ENCODE results near the gene CLP1.
"Not testable (repeated sequence)": the region's sequence is repeated elsewhere in the genome, so short reads cannot be mapped to it uniquely, and the experiment has no call there.

The CLP1 gene

DNA sequence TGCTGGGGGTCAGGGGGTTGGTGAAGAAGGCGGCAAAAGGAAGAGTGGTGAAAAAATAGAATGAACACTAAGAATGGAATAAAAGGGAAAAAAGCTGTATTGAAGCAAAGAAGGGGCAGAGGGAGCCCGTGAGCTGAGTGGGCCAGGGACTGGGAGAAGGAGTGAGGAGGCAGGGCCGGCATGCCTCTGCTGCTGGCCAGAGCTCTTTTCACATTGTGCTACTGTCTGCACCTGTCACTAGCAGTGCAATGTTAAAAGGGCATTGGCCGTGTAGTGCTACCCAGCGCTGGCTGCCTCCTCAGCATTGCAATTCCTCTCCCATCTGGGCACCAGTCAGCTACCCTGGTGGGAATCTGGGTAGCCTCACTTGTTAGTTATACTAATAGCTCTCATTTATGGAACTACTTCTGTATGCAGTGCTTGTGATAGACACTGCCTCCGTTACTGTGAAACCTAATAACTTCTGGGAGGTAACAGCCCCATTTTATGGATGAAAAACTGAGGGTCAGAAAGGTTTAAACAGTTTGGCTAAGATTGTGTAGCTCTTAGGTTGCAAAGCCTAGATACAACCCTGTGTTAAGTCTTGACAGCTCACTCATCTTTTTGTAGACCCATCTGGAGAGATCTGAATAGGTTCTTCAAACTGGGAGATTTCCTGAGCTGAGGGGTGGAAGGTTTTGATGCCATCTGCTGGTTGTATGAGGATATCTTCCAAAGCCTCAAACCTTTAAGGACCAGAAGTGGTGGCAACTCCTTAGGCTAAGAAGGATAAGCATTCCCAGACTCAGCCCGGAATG is 16.4 kb upstream of the CLP1 start:
- peak; percentile 49 for FAIRE-seq

DNA sequence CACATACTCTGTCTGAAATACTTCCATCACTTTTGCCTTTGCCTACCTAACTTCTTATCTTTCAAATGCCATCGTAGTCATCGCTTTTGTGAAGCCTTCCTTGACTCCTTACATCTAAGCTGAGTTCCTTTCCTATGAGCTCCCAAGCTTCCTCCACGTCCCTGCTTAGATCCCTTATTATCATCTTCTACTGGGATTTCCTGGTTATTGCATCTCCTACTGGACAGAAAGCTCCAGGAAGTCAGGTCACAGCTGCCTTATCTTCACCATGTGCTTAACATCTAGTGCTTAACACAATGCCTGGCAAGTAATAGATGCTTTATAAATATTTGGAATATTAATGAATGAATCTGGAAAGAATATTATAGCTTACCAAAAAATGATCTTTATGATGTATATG is 13.8 kb upstream of the CLP1 start:
- FAIRE-seq = no peak

DNA sequence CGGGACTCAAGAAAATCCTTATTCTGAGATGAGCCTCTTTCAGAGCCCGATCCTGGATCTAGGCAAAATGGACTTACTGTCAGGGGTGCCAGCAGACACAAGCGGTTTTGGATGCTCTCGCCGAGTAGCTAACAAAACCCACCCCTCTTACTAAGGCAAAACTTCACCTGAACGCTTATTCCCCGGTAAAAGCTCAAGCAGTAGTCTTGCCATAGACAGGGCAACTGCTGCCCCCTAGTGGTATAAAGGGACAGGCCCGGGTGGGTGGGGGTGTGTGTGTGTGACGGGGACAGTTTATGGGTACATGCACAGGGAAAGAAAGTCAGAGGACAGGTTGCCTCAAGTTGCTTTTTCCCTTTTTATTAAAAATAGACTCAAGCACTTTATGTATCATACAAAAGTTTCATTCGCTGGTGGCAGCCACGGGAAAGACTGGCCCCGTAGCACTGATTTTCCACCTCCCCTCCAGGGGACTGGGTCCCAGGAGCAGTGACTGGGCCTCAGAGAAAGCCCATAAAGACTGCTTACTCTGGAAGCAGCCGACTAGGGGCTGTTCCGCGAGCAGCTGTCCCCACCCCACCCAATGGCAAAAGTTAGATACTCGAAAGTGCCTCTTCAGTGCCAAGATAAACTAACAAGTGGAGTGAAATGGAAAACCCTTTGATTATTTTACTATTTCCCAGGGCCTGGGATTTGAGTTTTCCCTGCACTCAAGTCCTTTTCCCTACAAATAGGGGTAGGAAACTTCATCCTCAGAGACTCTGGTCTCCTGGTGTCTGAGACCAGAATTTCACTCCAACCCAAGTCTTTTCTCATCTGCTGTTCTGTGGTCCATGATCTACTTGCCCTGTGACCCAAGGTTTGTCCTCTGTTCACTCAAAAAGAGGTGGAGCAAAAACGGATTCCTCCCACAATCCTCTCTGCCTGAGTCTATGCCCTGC is 12.5 kb upstream of the CLP1 start:
- no peak for FAIRE-seq

DNA sequence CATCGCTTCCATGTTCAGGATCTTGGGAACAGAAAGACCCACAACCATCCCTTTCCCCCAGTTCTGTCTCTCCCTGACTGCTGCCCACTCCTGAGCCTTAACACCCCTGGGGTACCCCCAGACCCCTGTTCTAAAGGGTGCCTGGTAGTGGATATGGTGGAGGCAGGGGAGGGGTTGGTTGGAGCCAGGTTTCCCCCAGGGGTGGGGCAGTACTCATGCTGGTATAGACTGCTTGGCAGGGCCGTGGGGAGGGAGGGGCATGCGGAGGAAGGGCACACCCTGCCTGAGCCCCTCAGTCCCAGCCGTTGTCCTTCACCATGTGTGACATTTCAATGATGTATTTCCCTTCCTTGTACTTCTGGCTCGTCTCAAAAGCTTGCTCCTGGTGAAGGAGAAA is 11.9 kb upstream of the CLP1 start:
- FAIRE-seq = no peak

- no peak for FAIRE-seq
Observed at GRCh38 chr11:57646194-57646798, 11.3 kb upstream of the CLP1 start.

DNA sequence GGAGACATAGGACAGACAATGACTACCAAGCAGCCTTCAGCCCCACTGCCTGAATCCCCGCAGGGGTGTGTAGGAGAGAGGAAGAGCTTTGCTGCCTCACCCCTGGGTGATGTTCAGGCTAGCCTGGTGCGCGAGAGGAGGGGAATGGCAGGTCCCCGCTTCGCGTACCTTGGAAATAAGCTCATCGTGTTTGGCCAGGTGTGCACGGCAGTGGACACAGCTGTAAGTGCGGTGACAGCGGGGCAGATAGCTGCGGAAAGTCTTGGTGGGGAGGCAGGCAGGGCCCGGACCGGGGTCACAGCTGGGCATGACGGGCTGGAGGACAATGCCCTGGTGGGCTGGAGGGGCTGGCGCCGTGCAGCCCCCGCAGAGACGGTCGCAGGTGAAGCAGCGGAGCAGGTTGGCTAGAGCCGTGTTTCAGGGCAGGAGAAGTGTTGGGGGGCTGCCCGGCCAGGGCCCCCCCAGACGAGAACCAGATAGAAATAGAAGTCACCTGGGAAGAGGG is 10.7 kb upstream of the CLP1 start:
- no peak for FAIRE-seq

- FAIRE-seq = no peak
Observed at GRCh38 chr11:57647372-57647771, 10.2 kb upstream of the CLP1 start.

DNA sequence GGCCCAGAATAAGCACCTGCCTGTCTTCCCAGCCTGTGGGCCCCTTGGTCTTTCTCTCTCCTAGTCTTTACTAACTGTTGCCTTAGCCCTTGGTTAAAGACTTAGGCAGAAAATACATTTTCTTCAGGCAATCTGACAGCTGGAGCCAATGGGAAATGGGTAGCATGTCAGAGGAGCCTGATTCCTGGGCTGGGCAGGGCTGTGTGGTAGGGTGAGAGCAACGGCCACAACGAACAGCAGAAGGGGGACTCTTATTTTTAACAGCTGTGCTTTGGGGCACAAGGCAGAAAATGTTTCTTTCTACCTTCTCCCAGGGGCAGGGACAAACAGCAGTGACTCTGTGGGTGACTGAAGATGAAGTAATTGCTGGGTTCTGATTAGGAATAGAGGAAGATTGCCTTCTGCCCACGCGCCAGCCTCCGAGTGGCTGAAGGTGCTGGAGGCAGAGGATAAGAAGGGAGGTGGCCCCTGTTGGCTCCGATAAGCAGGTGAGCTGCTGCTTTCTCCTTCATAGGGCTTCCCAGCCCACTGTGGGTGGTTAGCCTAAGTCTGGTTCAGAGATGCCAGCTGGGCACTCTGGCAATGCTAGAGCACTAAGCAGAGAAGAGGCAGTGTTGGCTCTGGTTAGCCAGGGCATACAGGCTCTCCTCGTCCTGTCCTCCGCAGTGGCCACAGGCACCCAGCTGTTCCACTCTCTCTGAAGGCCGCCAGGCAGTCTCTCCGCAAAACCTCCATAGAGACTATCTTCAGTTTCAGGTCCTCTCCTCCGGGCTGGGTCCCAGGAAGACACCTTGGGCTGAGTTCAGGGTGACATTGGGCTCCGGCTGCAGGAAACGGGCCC is 9.4 kb upstream of the CLP1 start:
- no peak for FAIRE-seq

GRCh38 chr11:57648801-57649735 is 8.5 kb upstream of the CLP1 start:
- FAIRE-seq = no peak

DNA sequence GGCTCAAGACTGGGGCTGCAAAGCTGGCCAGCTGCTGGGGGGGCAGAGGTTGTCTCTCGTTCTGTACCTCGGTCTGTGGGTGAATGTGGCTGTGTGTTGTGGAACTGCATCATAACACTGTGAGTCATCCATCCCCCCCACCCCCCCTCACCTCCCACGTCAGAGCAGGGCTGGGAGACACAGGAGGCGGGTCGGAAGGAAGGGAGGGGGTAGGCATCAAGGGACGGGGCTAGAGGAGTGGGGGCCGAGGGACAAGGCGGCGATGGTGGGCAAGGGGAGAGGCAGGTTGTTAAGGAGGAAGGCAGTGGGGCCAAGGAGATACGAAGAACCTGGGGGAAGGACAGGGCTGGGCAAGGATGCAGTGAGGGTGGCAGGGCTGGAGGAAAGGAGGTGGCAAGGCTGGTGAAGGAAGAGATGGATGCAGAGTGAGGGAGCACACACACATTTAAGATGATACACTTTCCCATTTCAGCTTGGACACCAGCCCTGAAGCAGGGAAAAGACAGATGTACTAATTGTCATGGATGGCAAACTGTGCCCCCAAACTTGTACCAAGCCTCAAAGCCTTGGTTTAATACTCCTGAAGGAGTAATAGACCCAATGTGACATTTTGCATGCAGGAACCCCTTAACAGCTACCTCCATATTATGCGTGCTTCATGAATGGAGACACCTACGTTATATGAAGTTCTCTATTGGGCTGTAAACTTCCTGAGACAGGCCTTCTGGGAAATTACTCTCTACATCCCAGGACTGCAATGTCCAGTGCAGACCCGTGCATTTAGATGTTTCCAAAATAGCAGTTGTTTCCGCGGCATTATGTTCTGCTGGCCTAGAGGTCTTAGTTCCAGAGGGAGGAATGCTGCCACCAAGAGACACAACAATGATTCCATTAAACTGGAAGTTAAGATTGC is 7.5 kb upstream of the CLP1 start, which contains the start of gene YPEL4:
YPEL4 (minus strand) TSS at position 87 of the 913 bp plus-strand sequence. CDS start 2,805 bp downstream, outside the sequence.
- no peak for FAIRE-seq

DNA sequence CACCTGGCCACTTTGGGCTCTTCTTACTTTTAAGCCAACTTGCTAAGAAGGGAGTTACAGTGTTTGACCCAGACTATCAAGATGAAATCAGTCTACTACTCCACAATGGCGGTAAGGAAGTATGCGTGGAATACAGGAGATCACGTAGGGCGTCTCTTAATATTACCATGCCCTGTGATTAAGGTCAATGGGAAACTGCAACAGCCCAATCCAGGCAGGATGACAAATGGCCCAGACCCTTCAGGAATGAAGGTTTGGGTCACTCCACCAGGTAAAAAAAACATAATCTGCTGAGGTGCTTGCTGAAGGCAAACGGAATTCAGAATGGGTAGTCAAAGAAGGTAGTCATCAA is 6.8 kb upstream of the CLP1 start:
- no peak for FAIRE-seq

GRCh38 chr11:57651408-57651807 is 6.2 kb upstream of the CLP1 start:
- FAIRE-seq = no peak

DNA sequence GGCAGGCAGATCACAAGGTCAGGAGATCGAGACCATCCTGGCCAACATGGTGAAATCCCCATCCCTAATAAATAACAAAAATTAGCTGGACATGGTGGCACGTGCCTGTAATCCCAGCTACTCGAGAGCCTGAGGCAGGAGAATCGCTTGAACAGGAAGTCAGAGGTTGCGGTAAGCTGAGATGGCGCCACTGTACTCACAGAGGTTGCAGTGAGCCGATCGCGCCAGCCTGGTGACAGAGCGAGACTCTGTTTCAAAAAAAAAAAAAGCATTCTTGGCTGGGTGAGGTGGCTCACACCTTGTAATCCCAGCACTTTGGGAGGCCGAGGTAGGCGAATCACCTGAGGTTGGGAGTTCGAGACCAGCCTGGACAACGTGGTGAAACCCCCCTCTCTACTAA is 5.3 kb upstream of the CLP1 start:
- FAIRE-seq = not testable (repeated sequence)

- no peak for FAIRE-seq
Observed at GRCh38 chr11:57652662-57653061, 4.9 kb upstream of the CLP1 start.

DNA sequence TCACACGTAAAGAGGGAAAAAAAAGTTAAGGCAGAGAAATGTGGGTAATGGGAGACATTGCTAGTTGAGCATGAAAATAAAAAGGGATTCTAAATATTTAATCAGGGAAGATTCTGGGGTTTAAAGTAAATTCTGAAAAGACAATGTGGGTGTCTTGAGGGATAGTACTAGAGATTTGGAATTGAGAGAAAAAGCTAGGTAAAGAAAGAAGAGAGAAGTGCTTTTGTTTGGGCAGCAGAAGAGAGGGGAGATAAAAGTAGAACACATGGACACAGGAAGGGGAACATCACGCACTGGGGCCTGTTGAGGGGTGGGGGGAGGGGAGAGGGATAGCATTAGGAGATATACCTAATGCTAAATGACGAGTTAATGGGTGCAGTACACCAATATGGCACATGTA is 4.4 kb upstream of the CLP1 start:
- no peak for FAIRE-seq

DNA sequence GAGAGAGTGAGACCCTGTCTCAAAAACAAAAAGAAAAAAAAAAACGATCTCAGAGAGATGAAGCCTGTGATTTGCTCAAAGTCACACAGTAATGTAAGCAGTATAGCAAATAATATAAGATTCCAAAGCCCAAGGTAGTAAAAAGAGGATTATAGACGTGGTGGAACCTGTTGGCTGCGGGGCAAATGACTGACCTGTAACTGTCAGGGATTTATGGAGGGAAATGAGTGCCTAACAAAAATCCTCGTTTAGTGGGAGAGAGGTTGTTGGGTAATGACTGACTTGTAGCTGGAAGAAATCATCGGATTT is 723 bp upstream of the CLP1 start:
- FAIRE-seq = no peak

DNA sequence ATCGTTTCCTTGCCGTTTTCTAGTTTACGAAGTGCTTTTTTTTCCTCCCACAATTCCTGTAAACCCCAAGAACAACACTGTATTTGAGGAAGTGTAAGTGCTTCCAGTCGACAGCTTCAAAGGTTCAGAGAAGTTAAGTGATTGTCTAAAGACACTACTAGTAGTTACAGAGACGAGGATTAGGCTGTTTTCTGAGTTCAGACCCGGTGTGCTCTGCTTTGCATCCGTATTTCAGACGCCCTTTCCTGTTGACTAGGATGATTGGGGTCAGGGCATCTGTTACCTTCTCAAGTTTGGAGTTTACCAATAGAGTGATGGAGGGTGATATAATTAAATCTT is 430 bp downstream of the CLP1 start:
- no peak for FAIRE-seq

GRCh38 chr11:57659669-57660068 is 2.1 kb downstream of the CLP1 start:
- no peak for FAIRE-seq

- no peak for FAIRE-seq
Observed at GRCh38 chr11:57662893-57663292, 5.3 kb downstream of the CLP1 start.

- FAIRE-seq = no peak
Observed at GRCh38 chr11:57663975-57664374, 6.4 kb downstream of the CLP1 start.
